IMR-90 (cell line): ENCODE data around the gene LUC7L2. TPM values are rescaled to one million over a fixed set of nuclear protein-coding genes. Genes with fewer than 3 reads are reported as not detected.

Experiments used
- ATAC-seq: fragments of 200-7000 bp; cut with Tn5 transposase; 2 replicates; pipeline ENCODE4 v1.9.1; 2020; ENCODE audit warnings: low read depth, mild to moderate bottlenecking, moderate library complexity
- BruUV-seq: library from RNA; stranded (reverse); fragments of 400-500 nt; replicated peaks from 2 replicates; lab custom pipeline; 2021; lab: Mats Ljungman, UMichigan
- CTCF ChIA-PET: fragments of 300-600 bp; formaldehyde crosslinking; extraction: SDS; loops from one replicate; lab custom pipeline; 2021; ENCODE audit warnings: antibody characterized with exemption; lab: Yijun Ruan, JAX
- POLR2A ChIA-PET: fragments of 300-600 bp; sonication (Branson Sonifier 250); formaldehyde crosslinking; loops from one replicate; lab custom pipeline; 2022; ENCODE audit warnings: antibody characterized with exemption; ENCODE audit not compliant: unreplicated experiment; lab: Charles Lee
- DNase-seq: peaks from one replicate; pipeline ENCODE4 v3.0.0; 2013
- H2AFZ ChIP-seq: replicated peaks from 2 replicates; pipeline ENCODE3; 2013; ENCODE audit warnings: low read length, mild to moderate bottlenecking; ENCODE audit not compliant: poor library complexity
- H2AK5ac ChIP-seq: 2 replicates; pipeline ENCODE4 v1.6.1; 2013; ENCODE audit warnings: low read depth, low read length, inconsistent platforms
- H2AK9ac ChIP-seq: replicated peaks from 2 replicates; pipeline ENCODE3; 2013; ENCODE audit warnings: mild to moderate bottlenecking, low read depth, low read length, moderate library complexity; ENCODE audit not compliant: poor library complexity
- H2BK120ac ChIP-seq: 2 replicates; pipeline ENCODE4 v1.6.1; 2013; ENCODE audit warnings: low read depth, low read length, inconsistent platforms
- H2BK15ac ChIP-seq: 3 replicates; pipeline ENCODE4 v1.6.1; 2013; ENCODE audit warnings: low read depth, low read length, inconsistent platforms
- H2BK20ac ChIP-seq: 2 replicates; pipeline ENCODE4 v1.6.1; 2013; ENCODE audit warnings: low read depth, mild to moderate bottlenecking, inconsistent platforms, low read length, moderate library complexity
- H2BK5ac ChIP-seq: 2 replicates; pipeline ENCODE4 v1.6.1; 2013; ENCODE audit warnings: mild to moderate bottlenecking, low read depth, low read length, inconsistent platforms; ENCODE audit not compliant: poor library complexity, severe bottlenecking
- H3K14ac ChIP-seq: replicated peaks from 2 replicates; pipeline ENCODE4 v1.6.1; 2013; ENCODE audit warnings: low read depth, low read length, inconsistent platforms
- H3K18ac ChIP-seq: 2 replicates; pipeline ENCODE4 v1.6.1; 2013; ENCODE audit warnings: low read depth, low read length, control low read depth
- H3K23ac ChIP-seq: 2 replicates; pipeline ENCODE4 v1.6.1; 2013; ENCODE audit warnings: low read depth, low read length, inconsistent platforms
- H3K27ac ChIP-seq: 2 replicates; pipeline ENCODE4 v1.5.1; 2013; ENCODE audit warnings: mild to moderate bottlenecking, control low read depth, low read length; ENCODE audit not compliant: insufficient read depth
- H3K27me3 ChIP-seq: 2 replicates; pipeline ENCODE4 v1.6.1; 2013; ENCODE audit warnings: low read length; ENCODE audit not compliant: control insufficient read depth, insufficient read depth
- H3K36me3 ChIP-seq: 2 replicates; pipeline ENCODE4 v1.6.1; 2013; ENCODE audit warnings: low read length, mixed read lengths; ENCODE audit not compliant: control insufficient read depth, insufficient read depth
- H3K4ac ChIP-seq: 2 replicates; pipeline ENCODE4 v1.6.1; 2013; ENCODE audit warnings: low read depth, low read length, inconsistent platforms
- H3K4me1 ChIP-seq: 2 replicates; pipeline ENCODE4 v1.6.1; 2013; ENCODE audit warnings: low read length, mixed read lengths; ENCODE audit not compliant: control insufficient read depth, insufficient read depth
- H3K4me2 ChIP-seq: 2 replicates; pipeline ENCODE4 v1.6.1; 2013; ENCODE audit warnings: low read depth, mild to moderate bottlenecking, control low read depth, low read length, moderate library complexity
- H3K4me3 ChIP-seq: 2 replicates; pipeline ENCODE4 v1.5.1; 2013; ENCODE audit warnings: low read depth, mild to moderate bottlenecking, control low read depth, low read length, moderate library complexity; ENCODE audit not compliant: insufficient read depth
- H3K56ac ChIP-seq: 2 replicates; pipeline ENCODE4 v1.6.1; 2013; ENCODE audit warnings: low read length, inconsistent platforms; ENCODE audit not compliant: insufficient read depth; ENCODE audit errors: extremely low read depth
- H3K79me1 ChIP-seq, 2 experiments: 2 replicates each; pipeline ENCODE4 v1.6.1; 2013; ENCODE audit warnings: low read length in 2 of 2, inconsistent platforms in 1 of 2, low read depth in 1 of 2
- H3K9ac ChIP-seq: 2 replicates; pipeline ENCODE4 v1.6.1; 2013; ENCODE audit warnings: low read depth, low read length, control low read depth
- H3K9me1 ChIP-seq: 2 replicates; pipeline ENCODE4 v1.6.1; 2013; ENCODE audit warnings: low read length, inconsistent platforms; ENCODE audit not compliant: insufficient read depth
- H3K9me3 ChIP-seq: 2 replicates; pipeline ENCODE4 v1.6.1; 2013; ENCODE audit warnings: low read length; ENCODE audit not compliant: control insufficient read depth, insufficient read depth
- H4K20me1 ChIP-seq: 2 replicates; pipeline ENCODE4 v1.6.1; 2013; ENCODE audit warnings: low read length, inconsistent platforms; ENCODE audit not compliant: insufficient read depth
- H4K5ac ChIP-seq: 2 replicates; pipeline ENCODE4 v1.6.1; 2013; ENCODE audit warnings: mild to moderate bottlenecking, low read depth, low read length, control low read depth
- H4K8ac ChIP-seq, 2 experiments: 2 replicates each; pipeline ENCODE4 v1.6.1; 2013; ENCODE audit warnings: low read depth in 2 of 2, low read length in 2 of 2, control low read depth in 1 of 2, inconsistent platforms in 1 of 2
- H4K91ac ChIP-seq: 2 replicates; pipeline ENCODE4 v1.6.1; 2013; ENCODE audit warnings: low read depth, low read length, inconsistent platforms; ENCODE audit not compliant: insufficient read depth
- CEBPB ChIP-seq: IDR thresholded peaks from 2 replicates; pipeline ENCODE4 v1.6.1; 2012; ENCODE audit warnings: low read depth, low read length, improper control_type of control experiment
- ELK1 ChIP-seq: fragments of 150-350 bp; IDR thresholded peaks from 2 replicates; pipeline ENCODE4 v1.6.1; 2016; ENCODE audit warnings: low read depth, mild to moderate bottlenecking, low read length, moderate library complexity, borderline replicate concordance
- FOS ChIP-seq: fragments of 150-350 bp; IDR thresholded peaks from 2 replicates; pipeline ENCODE4 v1.6.1; 2016; ENCODE audit warnings: low read depth, low read length
- MXI1 ChIP-seq: IDR thresholded peaks from 2 replicates; pipeline ENCODE4 v1.6.1; 2012; ENCODE audit warnings: low read depth, mild to moderate bottlenecking, low read length, moderate library complexity, borderline replicate concordance
- RAD21 ChIP-seq: IDR thresholded peaks from 2 replicates; pipeline ENCODE4 v1.6.1; 2012; ENCODE audit warnings: low read length, improper control_type of control experiment
- RFX5 ChIP-seq: IDR thresholded peaks from 2 replicates; pipeline ENCODE4 v1.8.0; 2012; ENCODE audit warnings: low read depth, mild to moderate bottlenecking, low read length, moderate library complexity
- WGBS, 2 experiments: methylation state at CpG; one replicate each; pipeline versions ENCODE4 v1.1.5 to v1.1.7; 2013; ENCODE audit warnings: missing lambda C conversion rate in 2 of 2; ENCODE audit not compliant: insufficient read length in 1 of 2; ENCODE audit errors: extremely low coverage in 2 of 2; 5-methylcytosine and 5-hydroxymethylcytosine counted together
- dilution Hi-C: fragments of 300-500 bp; cut with HindIII; formaldehyde crosslinking; loops from one replicate; pipeline ENCODE4 v1.14.3; 2018; ENCODE audit warnings: low sequenced_read_pairs; ENCODE audit not compliant: unreplicated experiment
- in situ Hi-C: fragments of 300-500 bp; cut with MboI; formaldehyde crosslinking; loops from 3 replicates; pipeline ENCODE4 v1.14.3; 2019; ENCODE audit warnings: low sequenced_read_pairs, inconsistent platforms, mixed read lengths
- intact Hi-C: fragments of 100-400 bp; cut with micrococcal nuclease; formaldehyde crosslinking; loops from 2 replicates; pipeline ENCODE4 v1.10.0; 2022
- polyA plus RNA-seq, 3 experiments: library from polyadenylated mRNA; depleted of rRNA; stranded (reverse); fragments of >200 nt; gene quantifications; 2 replicates each; pipeline ENCODE4 v1.2.3, GENCODE V29; 2012; ENCODE audit warnings: low replicate concordance in 1 of 3
- total RNA-seq: library from RNA; depleted of rRNA; stranded (reverse); fragments of >200 nt; gene quantifications from 2 replicates; pipeline ENCODE4 v1.2.3, GENCODE V29; 2012

Gene LUC7L2
- total and polyA plus RNA-seq, 2 of the 4 experiments (the other 2 are of a cell fraction), result 14.9 to 31.8 TPM

- H3K4me2 ChIP-seq, result no peak overlapping the region
- no peaks in the 10 kb centered on the region; a peak in 1 of 4 replicates for H3K79me1 ChIP-seq
- dilution Hi-C loops (no loop called here), in situ Hi-C loops (no loop called here), intact Hi-C loops (no loop called here)
- H3K9ac ChIP-seq, result no peak overlapping the region
- no peaks in the 10 kb centered on the region for H4K20me1 ChIP-seq
- 93% methylated on average over 2 of the region's 2 CpGs; no CpG with 5 or more reads in 1 of the 2 experiments for WGBS, 2 experiments
- no peak overlapping the region for H3K27ac ChIP-seq
- no peak for TF ChIP-seq RFX5
- no peak for TF ChIP-seq FOS
- TF ChIP-seq ELK1, result no peak
- TF ChIP-seq RAD21, result no peak
- no peak for TF ChIP-seq CEBPB
- no peak for TF ChIP-seq MXI1
- H3K23ac ChIP-seq, result no peak overlapping the region
- H3K9me3 ChIP-seq, result no peaks in the 10 kb centered on the region
- no peak overlapping the region for H3K56ac ChIP-seq
- H2AFZ ChIP-seq, result no peak overlapping the region
- H3K9me1 ChIP-seq, result no peaks in the 10 kb centered on the region
- H2BK20ac ChIP-seq, result no peak overlapping the region
- no peak for ATAC-seq
- no peak overlapping the region for H2BK15ac ChIP-seq
- no peak overlapping the region for H2BK5ac ChIP-seq
- H2BK120ac ChIP-seq, result no peak overlapping the region
- H3K18ac ChIP-seq, result no peak overlapping the region
- H4K5ac ChIP-seq, result no peak overlapping the region
- H4K8ac ChIP-seq, result no peak overlapping the region
- no peak overlapping the region for H2AK5ac ChIP-seq
- no peak for DNase-seq
- H3K4me1 ChIP-seq, result no peaks in the 10 kb centered on the region
- ChIA-PET CTCF (no interaction called here), POLR2A (interaction anchor here (0.6 kb wide), 1 partner anchor 144 kb away, joined by 5 read pairs; no protein-coding TSS in a partner anchor)
- no peak overlapping the region for H3K14ac ChIP-seq
- no peaks in the 10 kb centered on the region for H3K27me3 ChIP-seq
- H3K36me3 ChIP-seq, result peaks cover 1% of the 10 kb centered on the region; the same call in 1 of the 2 replicates
- no peak overlapping the region for H3K4ac ChIP-seq
- no peak overlapping the region for H3K4me3 ChIP-seq
- H2AK9ac ChIP-seq, result no peak overlapping the region
- H4K91ac ChIP-seq, result no peak overlapping the region
- BruUV-seq, result no TSS peak
Measured at GRCh38 chr7:139351027-139351426, 8.7 kb upstream of the LUC7L2 start.
